Neural crest cell (in vitro differentiated cells): ENCODE measurements around the gene NFIA. TPM values are rescaled to one million over a fixed set of nuclear protein-coding genes. Genes with fewer than 3 reads are reported as not detected.

ENCODE experiments used
- DNase-seq: peaks from one replicate; pipeline ENCODE4 v3.0.0; 2021; ENCODE audit warnings: low read depth, mixed read lengths, low spot score
- H3K27ac Mint-ChIP-seq: one replicate; pipeline ENCODE4 v1.8.0; 2021; ENCODE audit warnings: mild to moderate bottlenecking, mixed read lengths; ENCODE audit not compliant: unreplicated experiment
- H3K27me3 Mint-ChIP-seq: 2 replicates; pipeline ENCODE4 v1.8.0; 2021; ENCODE audit warnings: low read depth, mild to moderate bottlenecking, mixed read lengths
- H3K36me3 Mint-ChIP-seq: 2 replicates; pipeline ENCODE4 v1.8.0; 2021; ENCODE audit warnings: low read depth, mild to moderate bottlenecking, mixed read lengths
- H3K4me1 Mint-ChIP-seq: 2 replicates; pipeline ENCODE4 v1.8.0; 2021; ENCODE audit warnings: mixed read lengths
- H3K4me3 Mint-ChIP-seq: one replicate; pipeline ENCODE4 v1.8.0; 2021; ENCODE audit warnings: mild to moderate bottlenecking, mixed read lengths
- H3K9me3 Mint-ChIP-seq: 2 replicates; pipeline ENCODE4 v1.8.0; 2021; ENCODE audit warnings: mixed read lengths
- total RNA-seq: library from RNA; stranded (reverse); gene quantifications from 2 replicates; pipeline ENCODE4 v1.2.1, GENCODE V29; 2021
- TF ChIP-seq, protein P1 (sequence below): fragments of 200-600 bp; sonication (generic); conservative IDR thresholded peaks from 2 replicates; pipeline ENCODE4 v1.5.0; 2021; ENCODE audit warnings: antibody characterized with exemption, mild to moderate bottlenecking

The NFIA gene
- total RNA-seq, 1 donor from 2014 or later: 3.4 TPM

GRCh38 chr1:61143821-61144424 is 61.6 kb downstream of the NFIA start:
- Mint-ChIP-seq H3K36me3 (no peaks in the 10 kb centered on the region), H3K9me3 (no peaks in the 10 kb centered on the region), H3K27me3 (no peaks in the 10 kb centered on the region), H3K4me3 (no peak overlapping the region), H3K27ac (no peak overlapping the region), H3K4me1 (no peaks in the 10 kb centered on the region)
- TF ChIP-seq, protein P1, sequence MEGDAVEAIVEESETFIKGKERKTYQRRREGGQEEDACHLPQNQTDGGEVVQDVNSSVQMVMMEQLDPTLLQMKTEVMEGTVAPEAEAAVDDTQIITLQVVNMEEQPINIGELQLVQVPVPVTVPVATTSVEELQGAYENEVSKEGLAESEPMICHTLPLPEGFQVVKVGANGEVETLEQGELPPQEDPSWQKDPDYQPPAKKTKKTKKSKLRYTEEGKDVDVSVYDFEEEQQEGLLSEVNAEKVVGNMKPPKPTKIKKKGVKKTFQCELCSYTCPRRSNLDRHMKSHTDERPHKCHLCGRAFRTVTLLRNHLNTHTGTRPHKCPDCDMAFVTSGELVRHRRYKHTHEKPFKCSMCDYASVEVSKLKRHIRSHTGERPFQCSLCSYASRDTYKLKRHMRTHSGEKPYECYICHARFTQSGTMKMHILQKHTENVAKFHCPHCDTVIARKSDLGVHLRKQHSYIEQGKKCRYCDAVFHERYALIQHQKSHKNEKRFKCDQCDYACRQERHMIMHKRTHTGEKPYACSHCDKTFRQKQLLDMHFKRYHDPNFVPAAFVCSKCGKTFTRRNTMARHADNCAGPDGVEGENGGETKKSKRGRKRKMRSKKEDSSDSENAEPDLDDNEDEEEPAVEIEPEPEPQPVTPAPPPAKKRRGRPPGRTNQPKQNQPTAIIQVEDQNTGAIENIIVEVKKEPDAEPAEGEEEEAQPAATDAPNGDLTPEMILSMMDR: no peak
- no peak for DNase-seq

DNA sequence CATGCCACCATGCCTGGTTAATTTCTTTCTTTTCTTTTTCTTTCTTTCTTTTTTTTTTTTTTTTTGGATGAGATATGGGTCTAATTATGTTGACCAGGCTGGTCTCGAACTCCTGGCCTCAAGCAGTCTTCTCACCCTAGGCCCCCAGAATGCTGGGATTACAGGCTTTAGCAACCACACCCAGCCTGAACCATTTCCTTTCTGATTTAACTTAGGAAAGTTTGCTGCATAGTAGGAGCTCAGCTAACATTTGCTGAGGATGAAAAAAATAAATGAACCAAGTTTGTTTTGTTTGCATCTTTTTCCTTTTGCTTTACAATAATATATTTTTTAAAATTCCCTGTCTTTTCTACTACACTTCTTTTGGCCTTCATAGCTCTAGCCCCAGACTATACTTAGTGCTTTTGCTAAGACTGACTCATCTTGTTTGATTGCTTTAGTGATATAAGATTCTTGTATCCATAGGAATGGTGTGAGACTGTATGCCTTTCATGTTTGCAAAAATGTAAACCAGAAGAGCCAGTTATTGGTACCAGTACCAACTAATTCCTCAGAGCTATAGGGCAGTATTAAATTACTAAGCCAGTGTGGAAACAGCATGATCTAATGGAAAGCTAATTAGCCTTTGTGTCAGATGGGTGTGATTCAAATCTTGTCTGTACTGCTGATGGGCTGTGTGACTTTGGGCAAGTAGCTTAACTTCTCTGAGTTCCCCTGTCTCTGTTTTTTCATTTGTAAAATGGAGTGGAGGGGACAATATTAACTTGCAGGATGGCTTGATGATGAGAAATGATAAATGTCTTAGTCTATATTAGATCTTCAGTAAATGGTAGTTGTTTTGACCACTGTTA is 66.9 kb downstream of the NFIA start:
- Mint-ChIP-seq H3K27me3 (peaks cover 2% of the 10 kb centered on the region), H3K27ac (no peak overlapping the region)

DNA sequence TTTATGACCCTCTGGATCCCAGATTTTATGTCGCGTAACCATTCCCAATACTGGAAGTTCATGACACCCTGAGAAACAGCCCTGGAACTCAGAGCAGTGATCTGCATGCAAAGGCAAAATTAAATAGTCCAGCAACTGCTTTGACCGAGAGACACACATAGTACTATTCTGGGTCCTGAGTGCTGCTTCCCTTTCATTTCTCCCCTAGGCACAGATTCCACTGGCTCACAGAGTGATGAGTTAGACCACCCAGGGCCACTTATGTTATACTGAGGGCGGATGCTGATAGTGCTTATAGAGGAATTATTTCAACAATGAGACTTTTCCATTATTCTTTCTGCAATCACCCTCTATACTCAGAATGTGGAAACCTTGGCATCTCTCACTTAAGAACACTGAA is 69.2 kb downstream of the NFIA start:
- H3K9me3 Mint-ChIP-seq: no peaks in the 10 kb centered on the region
- no peak overlapping the region for H3K27ac Mint-ChIP-seq
- peaks cover 37% of the 10 kb centered on the region for H3K4me1 Mint-ChIP-seq
- DNase-seq: no peak
- peaks cover 2% of the 10 kb centered on the region for H3K27me3 Mint-ChIP-seq
- no peak overlapping the region for H3K4me3 Mint-ChIP-seq
- no peaks in the 10 kb centered on the region for H3K36me3 Mint-ChIP-seq
- TF ChIP-seq, protein P1: no peak

More for the DNA sequence above, 66.9 kb downstream of the NFIA start:
- no peak for DNase-seq
- Mint-ChIP-seq H3K9me3 (no peaks in the 10 kb centered on the region), H3K4me1 (peaks cover 29% of the 10 kb centered on the region), H3K36me3 (no peaks in the 10 kb centered on the region), H3K4me3 (no peak overlapping the region)
- TF ChIP-seq, protein P1: no peak

DNA sequence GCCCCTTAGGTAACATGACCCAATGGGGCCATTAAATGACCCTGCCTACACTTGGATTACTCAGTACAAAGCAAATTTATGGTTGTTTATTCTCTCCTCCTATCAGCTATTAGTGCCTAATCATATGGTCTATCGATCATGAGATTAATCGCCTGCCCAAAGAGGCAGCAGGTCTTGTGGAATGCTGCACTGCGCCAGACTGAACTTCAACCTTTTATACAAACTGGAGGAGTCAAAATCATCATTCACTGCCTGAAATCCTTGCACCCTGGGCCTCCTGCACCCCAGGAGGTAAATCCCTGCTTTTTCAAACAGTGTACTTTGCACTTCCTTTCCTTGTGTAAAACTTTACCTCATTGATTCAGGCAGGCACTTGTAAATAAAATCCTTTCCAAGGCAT is 69.7 kb downstream of the NFIA start:
- no peak for DNase-seq
- Mint-ChIP-seq H3K4me3 (no peak overlapping the region), H3K36me3 (no peaks in the 10 kb centered on the region), H3K9me3 (no peaks in the 10 kb centered on the region), H3K4me1 (peaks cover 42% of the 10 kb centered on the region), H3K27ac (no peak overlapping the region), H3K27me3 (peaks cover 2% of the 10 kb centered on the region)
- TF ChIP-seq, protein P1: no peak

GRCh38 chr1:61152469-61153105 is 70.2 kb downstream of the NFIA start:
- no peak for DNase-seq
- H3K4me3 Mint-ChIP-seq: no peak overlapping the region
- H3K9me3 Mint-ChIP-seq: no peaks in the 10 kb centered on the region
- H3K27me3 Mint-ChIP-seq: peaks cover 2% of the 10 kb centered on the region
- H3K36me3 Mint-ChIP-seq: no peaks in the 10 kb centered on the region
- TF ChIP-seq, protein P1: no peak
- peaks cover 45% of the 10 kb centered on the region for H3K4me1 Mint-ChIP-seq
- H3K27ac Mint-ChIP-seq: no peak overlapping the region
